Measurements from ENCODE around the gene PLCH1. TPM values are rescaled to one million over a fixed set of nuclear protein-coding genes. Genes with fewer than 3 reads are reported as not detected.

PLCH1 gene
- total RNA-seq, 6 experiments from 2014 or later: 0.07 to 0.25 (median 0.17) TPM

DNA sequence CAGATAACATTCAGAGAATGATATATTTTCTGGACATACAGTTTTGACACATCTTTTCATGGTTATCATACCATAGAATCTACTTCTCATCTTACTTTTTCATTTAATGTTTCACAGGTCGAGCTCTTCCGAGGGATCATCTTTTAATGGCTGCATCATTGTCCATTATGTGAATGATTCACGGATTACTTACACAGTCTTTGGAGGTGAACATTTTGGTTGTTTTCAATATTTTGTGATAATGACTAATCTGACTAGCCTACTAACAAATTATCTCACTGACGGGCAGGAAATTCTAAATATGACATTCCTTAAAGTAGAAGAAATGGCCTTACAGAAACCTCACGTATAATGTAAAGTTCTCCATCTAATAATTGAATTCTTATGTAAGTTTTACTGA, 242.2 kb downstream of the PLCH1 start:
- H3K27ac ChIP-seq: no peak overlapping the region
- H3K9me3 ChIP-seq: no peaks in the 10 kb centered on the region
- intact Hi-C loops (cut with DNase I): no loop called here
- no peak overlapping the region for H3K4me3 ChIP-seq
- TF ChIP-seq, protein P1, sequence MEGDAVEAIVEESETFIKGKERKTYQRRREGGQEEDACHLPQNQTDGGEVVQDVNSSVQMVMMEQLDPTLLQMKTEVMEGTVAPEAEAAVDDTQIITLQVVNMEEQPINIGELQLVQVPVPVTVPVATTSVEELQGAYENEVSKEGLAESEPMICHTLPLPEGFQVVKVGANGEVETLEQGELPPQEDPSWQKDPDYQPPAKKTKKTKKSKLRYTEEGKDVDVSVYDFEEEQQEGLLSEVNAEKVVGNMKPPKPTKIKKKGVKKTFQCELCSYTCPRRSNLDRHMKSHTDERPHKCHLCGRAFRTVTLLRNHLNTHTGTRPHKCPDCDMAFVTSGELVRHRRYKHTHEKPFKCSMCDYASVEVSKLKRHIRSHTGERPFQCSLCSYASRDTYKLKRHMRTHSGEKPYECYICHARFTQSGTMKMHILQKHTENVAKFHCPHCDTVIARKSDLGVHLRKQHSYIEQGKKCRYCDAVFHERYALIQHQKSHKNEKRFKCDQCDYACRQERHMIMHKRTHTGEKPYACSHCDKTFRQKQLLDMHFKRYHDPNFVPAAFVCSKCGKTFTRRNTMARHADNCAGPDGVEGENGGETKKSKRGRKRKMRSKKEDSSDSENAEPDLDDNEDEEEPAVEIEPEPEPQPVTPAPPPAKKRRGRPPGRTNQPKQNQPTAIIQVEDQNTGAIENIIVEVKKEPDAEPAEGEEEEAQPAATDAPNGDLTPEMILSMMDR (IDR thresholded peaks at IDR 0.05): no peak
- TF ChIP-seq POLR2A (IDR thresholded peaks at IDR 0.05): no peak
- H3K27me3 ChIP-seq: no peaks in the 10 kb centered on the region
- H3K36me3 ChIP-seq: no peaks in the 10 kb centered on the region
- ATAC-seq: no peak
- 75% methylated on average over 5 of the region's 5 CpGs for WGBS (ENCODE audit: insufficient coverage, low coverage, low lambda C conversion rate, missing lambda C conversion rate)
- DNase-seq: no peak
- H3K4me1 ChIP-seq: no peaks in the 10 kb centered on the region

DNA sequence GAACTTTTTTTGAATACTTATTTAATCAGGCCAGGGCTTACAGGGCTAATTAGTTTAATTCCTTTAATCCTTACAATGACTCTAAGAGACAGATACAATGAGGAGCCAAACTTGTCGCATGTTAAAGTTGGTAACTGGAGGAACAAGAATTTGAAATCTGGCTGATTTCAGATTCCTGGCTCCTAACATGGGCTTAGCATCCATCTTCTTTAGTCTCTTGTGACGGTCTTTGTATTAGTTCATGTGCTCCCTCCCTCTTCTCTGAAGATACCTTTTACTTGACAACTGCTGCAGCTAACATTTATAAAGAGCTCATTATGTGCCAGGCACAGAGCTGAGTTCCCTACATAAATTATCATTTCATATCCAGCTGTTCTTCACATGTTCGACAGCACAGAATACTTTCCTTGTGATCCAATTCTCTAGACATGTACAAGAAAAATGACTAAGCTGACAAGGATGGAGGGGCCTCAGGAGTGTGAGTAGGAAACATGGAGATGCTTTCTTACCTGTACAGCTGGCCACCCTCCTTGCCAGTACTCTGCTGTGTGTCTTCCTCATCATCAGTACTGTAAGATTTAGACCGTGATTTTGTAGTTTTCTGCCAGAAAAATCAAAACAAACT, 244.6 kb downstream of the PLCH1 start:
- Histone ChIP-seq H3K9me3 (no peaks in the 10 kb centered on the region), H3K36me3 (no peaks in the 10 kb centered on the region), H3K27me3 (no peaks in the 10 kb centered on the region), H3K4me3 (no peak overlapping the region), H3K27ac (no peak overlapping the region), H3K4me1 (no peaks in the 10 kb centered on the region)
- ATAC-seq (no peak), DNase-seq (no peak)
- TF ChIP-seq, protein P1 (IDR thresholded peaks at IDR 0.05): no peak
- TF ChIP-seq POLR2A (IDR thresholded peaks at IDR 0.05): no peak
- 63% methylated on average over 4 of the region's 4 CpGs for WGBS (ENCODE audit: insufficient coverage, low coverage, low lambda C conversion rate, missing lambda C conversion rate)
- intact Hi-C loops (cut with DNase I): no loop called here

DNA sequence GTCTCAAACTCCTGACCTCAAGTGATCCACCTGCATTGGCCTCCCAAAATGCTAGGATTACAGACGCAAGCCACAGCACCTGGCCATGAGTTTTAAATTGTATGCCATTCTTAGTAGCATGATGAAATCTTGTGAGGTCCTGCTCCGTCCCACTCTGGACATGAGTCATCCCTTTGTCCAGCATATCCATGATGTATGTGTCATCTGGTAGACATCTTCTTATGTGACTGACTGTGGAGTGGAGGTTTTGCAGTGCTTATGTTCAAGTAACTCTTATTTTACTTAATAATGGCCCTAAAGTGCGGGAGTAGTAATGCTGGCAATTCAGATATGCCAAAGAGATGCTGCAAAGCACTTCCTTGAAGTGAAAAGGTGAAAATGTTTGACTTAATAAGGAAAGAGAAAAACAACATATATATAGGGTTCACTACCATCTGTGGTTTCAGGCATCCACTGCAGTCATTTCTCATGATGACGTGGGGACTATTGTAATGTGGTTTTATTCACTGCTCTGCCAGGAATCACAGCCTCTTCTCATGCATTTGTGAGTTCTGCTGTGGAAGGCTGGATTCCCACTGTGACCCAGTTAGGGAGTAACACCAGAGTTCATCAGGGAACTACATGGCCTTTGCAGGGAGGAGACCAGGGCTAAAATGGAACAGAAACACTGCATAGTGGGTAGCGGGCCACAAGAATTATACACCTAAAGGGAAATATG, 246.8 kb downstream of the PLCH1 start:
- WGBS (ENCODE audit: insufficient coverage, low coverage, low lambda C conversion rate, missing lambda C conversion rate): 85% methylated on average over 4 of the region's 5 CpGs
- Histone ChIP-seq H3K4me1 (no peaks in the 10 kb centered on the region), H3K27me3 (no peaks in the 10 kb centered on the region), H3K27ac (no peak overlapping the region), H3K36me3 (no peaks in the 10 kb centered on the region), H3K4me3 (no peak overlapping the region), H3K9me3 (no peaks in the 10 kb centered on the region)
- no peak for DNase-seq
- intact Hi-C loops (cut with DNase I): no loop called here
- no peak for ATAC-seq
- TF ChIP-seq, protein P1 (IDR thresholded peaks at IDR 0.05): no peak
- no peak for TF ChIP-seq POLR2A (IDR thresholded peaks at IDR 0.05)

DNA sequence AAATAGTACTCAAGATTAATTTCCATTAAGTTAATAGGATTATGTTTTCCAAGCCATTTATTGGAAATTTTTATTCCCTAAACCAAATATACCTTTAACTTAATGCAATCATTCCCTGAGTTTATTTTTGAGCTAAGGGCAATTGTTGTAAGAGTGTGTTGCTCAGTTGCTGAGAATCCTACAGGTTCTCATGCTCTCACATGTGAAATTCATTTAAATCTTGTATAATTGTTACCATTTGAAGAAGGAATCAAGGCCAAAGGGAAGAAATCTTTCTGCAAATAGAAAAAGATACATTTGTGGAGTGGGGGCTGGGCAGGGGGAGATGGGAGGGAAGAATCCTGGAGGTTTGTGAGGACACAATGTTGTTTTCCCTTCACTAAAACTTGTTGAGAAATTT, 248.7 kb downstream of the PLCH1 start:
- TF ChIP-seq POLR2A (IDR thresholded peaks at IDR 0.05): no peak
- TF ChIP-seq, protein P1 (IDR thresholded peaks at IDR 0.05): no peak
- H3K4me1 ChIP-seq: no peaks in the 10 kb centered on the region
- no peak overlapping the region for H3K27ac ChIP-seq
- H3K27me3 ChIP-seq: no peaks in the 10 kb centered on the region
- no peak overlapping the region for H3K4me3 ChIP-seq
- no peaks in the 10 kb centered on the region for H3K36me3 ChIP-seq
- ATAC-seq (no peak), DNase-seq (no peak)
- intact Hi-C loops (cut with DNase I): no loop called here
- H3K9me3 ChIP-seq: no peaks in the 10 kb centered on the region

Data from right lobe of liver (tissue), 6 donors.